NT2/D1 (cell line): ENCODE results near the gene GOLGA6A.

Experiments used
- DNase-seq: peaks from one replicate; pipeline ENCODE4 v3.0.0-alpha.2; 2011; ENCODE audit warnings: low read depth, low spot score
- H3K27me3 ChIP-seq: 2 replicates; pipeline ENCODE4 v1.6.0; 2011; ENCODE audit warnings: mild to moderate bottlenecking; ENCODE audit not compliant: insufficient read length, insufficient read depth
- H3K36me3 ChIP-seq: 2 replicates; pipeline ENCODE4 v1.6.1; 2011; ENCODE audit warnings: mild to moderate bottlenecking, low read length, mixed read lengths; ENCODE audit not compliant: insufficient read depth, insufficient read length
- H3K4me1 ChIP-seq: 2 replicates; pipeline ENCODE4 v1.5.1; 2011; ENCODE audit not compliant: insufficient read depth, insufficient read length
- H3K4me3 ChIP-seq: 2 replicates; pipeline ENCODE4 v1.5.1; 2011; ENCODE audit warnings: low read depth; ENCODE audit not compliant: insufficient read length
- H3K9ac ChIP-seq: 2 replicates; pipeline ENCODE4 v1.6.0; 2011; ENCODE audit warnings: low read depth; ENCODE audit not compliant: insufficient read length
- H3K9me3 ChIP-seq: 2 replicates; pipeline ENCODE4 v1.5.1; 2011; ENCODE audit warnings: mild to moderate bottlenecking, low read length; ENCODE audit not compliant: insufficient read depth
- SUZ12 ChIP-seq: IDR thresholded peaks from 2 replicates; pipeline ENCODE4 v1.6.1; 2011; ENCODE audit not compliant: insufficient read length, insufficient read depth; ENCODE audit errors: extremely low read depth
- YY1 ChIP-seq: IDR thresholded peaks from 2 replicates; pipeline ENCODE4 v1.6.1; 2011; ENCODE audit not compliant: insufficient read length, insufficient read depth
- ZNF274 ChIP-seq: IDR thresholded peaks from 2 replicates; pipeline ENCODE4 v1.6.1; 2011; ENCODE audit warnings: mild to moderate bottlenecking, low read depth, low read length

The GOLGA6A gene

GRCh38 chr15:74128785-74129585 is 46.6 kb upstream of the GOLGA6A start:
- TF ChIP-seq YY1 = no peak
- TF ChIP-seq SUZ12 = peak; percentile 86
- H3K9me3 ChIP-seq = peaks cover 2% of the 10 kb centered on the region; the same call in 1 of the 2 replicates
- peaks cover 92% of the 10 kb centered on the region for H3K27me3 ChIP-seq
- H3K9ac ChIP-seq = peak overlapping the region; percentile 78
- H3K4me1 ChIP-seq = peaks cover 21% of the 10 kb centered on the region
- H3K36me3 ChIP-seq = no peaks in the 10 kb centered on the region
- peak overlapping the region; percentile 31 for H3K4me3 ChIP-seq
- DNase-seq = no peak

- peak overlapping the region; percentile 30 for H3K4me3 ChIP-seq
- peaks cover 23% of the 10 kb centered on the region for H3K4me1 ChIP-seq
- H3K9ac ChIP-seq = peak overlapping the region; percentile 70
- TF ChIP-seq SUZ12 (peak; percentile 68), YY1 (no peak)
- DNase-seq = no peak
- H3K27me3 ChIP-seq = peaks cover 84% of the 10 kb centered on the region
- H3K9me3 ChIP-seq = no peaks in the 10 kb centered on the region
- H3K36me3 ChIP-seq = no peaks in the 10 kb centered on the region
Observed at GRCh38 chr15:74127954-74128784, 45.8 kb upstream of the GOLGA6A start.

- peak; percentile 87 for DNase-seq
- H3K4me1 ChIP-seq = peaks cover 29% of the 10 kb centered on the region
- H3K9me3 ChIP-seq = no peaks in the 10 kb centered on the region
- no peaks in the 10 kb centered on the region for H3K36me3 ChIP-seq
- H3K9ac ChIP-seq = peak overlapping the region; percentile 70
- H3K4me3 ChIP-seq = peak overlapping the region; percentile 30
- H3K27me3 ChIP-seq = peaks cover 78% of the 10 kb centered on the region
- no peak for TF ChIP-seq ZNF274
- TF ChIP-seq YY1 = no peak
- no peak for TF ChIP-seq SUZ12
Observed at GRCh38 chr15:74127255-74127953, 45.1 kb upstream of the GOLGA6A start.

- Histone ChIP-seq H3K27me3 (peaks cover 63% of the 10 kb centered on the region), H3K9me3 (no peaks in the 10 kb centered on the region), H3K9ac (no peak overlapping the region), H3K4me1 (peaks cover 28% of the 10 kb centered on the region), H3K4me3 (no peak overlapping the region), H3K36me3 (no peaks in the 10 kb centered on the region)
- no peak for DNase-seq
- no peak for TF ChIP-seq YY1
- TF ChIP-seq ZNF274 = no peak
- no peak for TF ChIP-seq SUZ12
Observed at GRCh38 chr15:74124759-74125158, 42.4 kb upstream of the GOLGA6A start.

GRCh38 chr15:74124196-74124595 is 41.8 kb upstream of the GOLGA6A start:
- Histone ChIP-seq H3K4me1 (peaks cover 22% of the 10 kb centered on the region), H3K9me3 (no peaks in the 10 kb centered on the region), H3K27me3 (peaks cover 58% of the 10 kb centered on the region), H3K36me3 (no peaks in the 10 kb centered on the region), H3K4me3 (no peak overlapping the region), H3K9ac (no peak overlapping the region)
- no peak for DNase-seq
- TF ChIP-seq ZNF274 (no peak), SUZ12 (no peak), YY1 (no peak)

- H3K9ac ChIP-seq = no peak overlapping the region
- DNase-seq = no peak
- peaks cover 18% of the 10 kb centered on the region for H3K4me1 ChIP-seq
- TF ChIP-seq YY1 = no peak
- TF ChIP-seq SUZ12 = no peak
- TF ChIP-seq ZNF274 = no peak
- H3K36me3 ChIP-seq = no peaks in the 10 kb centered on the region
- H3K4me3 ChIP-seq = no peak overlapping the region
- no peaks in the 10 kb centered on the region for H3K9me3 ChIP-seq
- peaks cover 52% of the 10 kb centered on the region for H3K27me3 ChIP-seq
Observed at GRCh38 chr15:74123658-74124057, 41.3 kb upstream of the GOLGA6A start.

GRCh38 chr15:74123131-74123429 is 40.7 kb upstream of the GOLGA6A start:
- DNase-seq = no peak
- peaks cover 47% of the 10 kb centered on the region for H3K27me3 ChIP-seq
- peaks cover 14% of the 10 kb centered on the region for H3K4me1 ChIP-seq
- H3K9ac ChIP-seq = no peak overlapping the region
- no peaks in the 10 kb centered on the region for H3K9me3 ChIP-seq
- no peak overlapping the region for H3K4me3 ChIP-seq
- H3K36me3 ChIP-seq = no peaks in the 10 kb centered on the region
- TF ChIP-seq YY1 = no peak
- TF ChIP-seq ZNF274 = no peak
- TF ChIP-seq SUZ12 = no peak
